Peyer's patch (tissue), 4 donors: Measurements from ENCODE around the gene SLC39A13. TPM values are rescaled to one million over a fixed set of nuclear protein-coding genes. Genes with fewer than 3 reads are reported as not detected.

Experiments used
- DNase-seq, 3 donors: peaks; one replicate each; pipeline ENCODE4 v3.0.0-alpha.2; 2017 to 2019
- H3K27ac ChIP-seq, 4 donors: fragments of 200-600 bp; sonication (generic); one replicate each; pipeline ENCODE4 v1.5.1; 2016 to 2019
- H3K27me3 ChIP-seq, 2 donors: fragments of 200-600 bp; sonication (generic); one replicate each; pipeline ENCODE4 v1.5.1; 2019
- H3K36me3 ChIP-seq, 3 donors: fragments of 200-600 bp; sonication (generic); one replicate each; pipeline ENCODE4 v1.5.1; 2016 to 2019
- H3K4me1 ChIP-seq, 4 donors: fragments of 200-600 bp; sonication (generic); one replicate each; pipeline ENCODE4 v1.5.1; 2016 to 2019
- H3K4me3 ChIP-seq, 4 donors: fragments of 200-600 bp; sonication (generic); 1 replicate in 3 of 4; 2 replicates in 1 of 4; pipeline ENCODE4 v1.5.1; 2016 to 2019; ENCODE audit warnings: mild to moderate bottlenecking in 1 of 4
- H3K9me3 ChIP-seq, 4 donors: fragments of 200-600 bp; sonication (generic); one replicate each; pipeline ENCODE4 v1.5.1; 2016 to 2019; ENCODE audit warnings: mild to moderate bottlenecking in 1 of 4
- CTCF ChIP-seq, 6 experiments: fragments of 450-650 bp in 4 of 6; fragments of 200-600 bp in 2 of 6; sonication (generic) in 1 of 6; IDR thresholded peaks; one replicate each; pipeline ENCODE4 v1.5.1; 2017 to 2019; ENCODE audit warnings: antibody characterized with exemption in 6 of 6, mild to moderate bottlenecking in 3 of 6, moderate library complexity in 1 of 6
- POLR2A ChIP-seq, 2 donors: fragments of 450-650 bp; IDR thresholded peaks; one replicate each; pipeline ENCODE4 v1.5.1; 2017; ENCODE audit warnings: antibody characterized with exemption in 2 of 2, mild to moderate bottlenecking in 2 of 2, moderate library complexity in 2 of 2
- total RNA-seq, 4 donors: library from RNA; depleted of rRNA; stranded (reverse); fragments of >200 nt; gene quantifications; one replicate each; pipeline ENCODE4 v1.1.0, GENCODE V29; 2016

Gene SLC39A13
- total RNA-seq, 4 donors from 2014 or later, result 19.8 to 56.6 (median 39.6) TPM

GRCh38 chr11:47377571-47378009, 30.8 kb upstream of the SLC39A13 start:
- peak in 1 of 3 donors; percentile 49 for DNase-seq
- no peaks in the 10 kb centered on the region for H3K36me3 ChIP-seq
- H3K4me1 ChIP-seq, result peaks cover 0 to 13% (median 1%) of the 10 kb centered on the region in 4 donors
- H3K9me3 ChIP-seq, result no peaks in the 10 kb centered on the region
- H3K27me3 ChIP-seq, result no peaks in the 10 kb centered on the region
- TF ChIP-seq CTCF (IDR thresholded peaks at IDR 0.05) (no peak), POLR2A (IDR thresholded peaks at IDR 0.05) (no peak)
- peak overlapping the region; percentile 40 to 55 (median 45) for H3K4me3 ChIP-seq
- peak overlapping the region; percentile 76 to 90 (median 83) for H3K27ac ChIP-seq

GRCh38 chr11:47378010-47378835, 30.2 kb upstream of the SLC39A13 start, which contains the start of gene SPI1:
SPI1 (minus strand) TSS chr11:47378547; CDS start chr11:47378353, 194 bp downstream.
- H3K27ac ChIP-seq, result peak within 1 kb of the TSS; percentile 76 to 90 (median 83)
- no peaks in the 10 kb centered on the region for H3K27me3 ChIP-seq
- TF ChIP-seq CTCF (IDR thresholded peaks at IDR 0.05) (no peak), POLR2A (IDR thresholded peaks at IDR 0.05) (no peak)
- peak within 1 kb of the TSS; percentile 40 to 55 (median 45) for H3K4me3 ChIP-seq
- no peaks in the 10 kb centered on the region for H3K9me3 ChIP-seq
- no peaks in the 10 kb centered on the region for H3K36me3 ChIP-seq
- H3K4me1 ChIP-seq, result peaks cover 0 to 13% (median 1%) of the 10 kb centered on the region in 4 donors
- peak; percentile 50 to 92 (median 89) for DNase-seq

- no peak for DNase-seq
- Histone ChIP-seq H3K27ac (peak overlapping the region; percentile 76 to 90 (median 83)), H3K27me3 (no peaks in the 10 kb centered on the region), H3K9me3 (no peaks in the 10 kb centered on the region), H3K4me3 (peak overlapping the region in 1 of 4 donors; percentile 55), H3K36me3 (no peaks in the 10 kb centered on the region), H3K4me1 (peaks cover 0 to 13% (median 1%) of the 10 kb centered on the region in 4 donors)
- TF ChIP-seq CTCF (IDR thresholded peaks at IDR 0.05) (no peak), POLR2A (IDR thresholded peaks at IDR 0.05) (no peak)
These were observed 29.6 kb upstream of the SLC39A13 start for GRCh38 chr11:47378836-47379170.

GRCh38 chr11:47379317-47379716, 29.1 kb upstream of the SLC39A13 start:
- TF ChIP-seq CTCF (IDR thresholded peaks at IDR 0.05) (no peak), POLR2A (IDR thresholded peaks at IDR 0.05) (no peak)
- peak overlapping the region in 1 of 4 donors; percentile 88 for H3K27ac ChIP-seq
- DNase-seq, result no peak
- H3K4me1 ChIP-seq, result peaks cover 0 to 10% (median 1%) of the 10 kb centered on the region in 4 donors
- no peak overlapping the region for H3K4me3 ChIP-seq
- no peaks in the 10 kb centered on the region for H3K27me3 ChIP-seq
- no peaks in the 10 kb centered on the region for H3K36me3 ChIP-seq
- no peaks in the 10 kb centered on the region for H3K9me3 ChIP-seq

GRCh38 chr11:47380078-47380477, 28.3 kb upstream of the SLC39A13 start:
- Histone ChIP-seq H3K27me3 (no peaks in the 10 kb centered on the region), H3K4me3 (no peak overlapping the region), H3K9me3 (no peaks in the 10 kb centered on the region), H3K4me1 (peaks cover 0 to 6% (median 1%) of the 10 kb centered on the region in 4 donors), H3K27ac (no peak overlapping the region), H3K36me3 (no peaks in the 10 kb centered on the region)
- TF ChIP-seq POLR2A (IDR thresholded peaks at IDR 0.05) (no peak), CTCF (IDR thresholded peaks at IDR 0.05) (no peak)
- DNase-seq, result no peak
